HCT116 (cell line): ENCODE measurements around the gene STUM. TPM values are rescaled to one million over a fixed set of nuclear protein-coding genes. Genes with fewer than 3 reads are reported as not detected.

Source experiments
- ATAC-seq: fragments of 200-7000 bp; cut with Tn5 transposase; 2 replicates; pipeline ENCODE4 v1.9.1; 2020; ENCODE audit warnings: mild to moderate bottlenecking, moderate library complexity
- BruUV-seq: library from RNA; stranded (reverse); fragments of 400-500 nt; replicated peaks from 2 replicates; lab custom pipeline; 2021; lab: Mats Ljungman, UMichigan
- CTCF ChIA-PET: fragments of 300-600 bp; sonication (Branson Sonifier 250); formaldehyde crosslinking; loops from one replicate; lab custom pipeline; 2021; ENCODE audit warnings: antibody characterized with exemption; lab: Charles Lee
- POLR2A ChIA-PET: fragments of 300-600, 350-600 bp; sonication (Branson Sonifier 250); formaldehyde crosslinking; loops from one replicate; lab custom pipeline; 2021; ENCODE audit warnings: antibody characterized with exemption; lab: Charles Lee
- RAD21 ChIA-PET, 2 experiments: fragments of 300-600 bp; sonication (Branson Sonifier 250); formaldehyde crosslinking; loops; one replicate each; lab custom pipeline; 2023; ENCODE audit warnings: low total read pairs in 2 of 2; ENCODE audit not compliant: uncharacterized antibody in 2 of 2, unreplicated experiment in 2 of 2, low non-redundant PET in 1 of 2; lab: Charles Lee
- DNase-seq: peaks from one replicate; pipeline ENCODE4 v3.0.0-alpha.2; 2010; ENCODE audit warnings: low read depth, low spot score
- H2AFZ ChIP-seq: fragments of 200-600 bp; shearing (Covaris generic), sonication (generic); 2 replicates; pipeline ENCODE4 v1.6.1; 2017; ENCODE audit warnings: low read depth, mixed run types, mixed read lengths, antibody characterized with exemption, low read length; ENCODE audit not compliant: poor library complexity, severe bottlenecking
- H3K27ac ChIP-seq: 2 replicates; pipeline ENCODE4 v1.5.1; 2012; ENCODE audit warnings: low read depth, low read length
- H3K27me3 ChIP-seq: fragments of 200-600 bp; sonication (generic); 2 replicates; pipeline ENCODE4 v1.6.1; 2016; ENCODE audit warnings: mixed run types, low read length, mixed read lengths; ENCODE audit not compliant: insufficient read depth
- H3K36me3 ChIP-seq, 2 experiments: fragments of 200-500 bp in 1 of 2; fragments of 200-600 bp in 1 of 2; sonication (Bioruptor generic) in 1 of 2; sonication (generic) in 1 of 2; 2 replicates each; pipeline versions ENCODE4 v1.5.1 to v1.6.1; 2014 to 2016; ENCODE audit warnings: low read length in 2 of 2, inconsistent platforms in 1 of 2, mixed read lengths in 1 of 2, mixed run types in 1 of 2; ENCODE audit not compliant: insufficient read depth in 2 of 2, control insufficient read depth in 1 of 2
- H3K4me1 ChIP-seq, 2 experiments: fragments of 200-600 bp in 1 of 2; sonication (generic) in 1 of 2; 2 replicates each; pipeline versions ENCODE4 v1.5.1 to v1.6.1; 2012 to 2017; ENCODE audit warnings: low read length in 2 of 2, inconsistent platforms in 1 of 2, mild to moderate bottlenecking in 1 of 2, mixed read lengths in 1 of 2, mixed run types in 1 of 2, moderate library complexity in 1 of 2; ENCODE audit not compliant: insufficient read depth in 2 of 2, control insufficient read depth in 1 of 2
- H3K4me2 ChIP-seq: fragments of 200-600 bp; sonication (generic); 2 replicates; pipeline ENCODE4 v1.6.1; 2017; ENCODE audit warnings: mixed run types, low read length, mixed read lengths
- H3K4me3 ChIP-seq, 2 experiments: fragments of 200-600 bp in 1 of 2; sonication (generic) in 1 of 2; replicated peaks in 1 of 2; 2 replicates each; pipeline ENCODE4 v1.5.1; 2011 to 2016; ENCODE audit warnings: low read length in 2 of 2, control low read depth in 1 of 2, low read depth in 1 of 2, mild to moderate bottlenecking in 1 of 2, mixed read lengths in 1 of 2, mixed run types in 1 of 2
- H3K79me2 ChIP-seq: fragments of 200-600 bp; sonication (generic); 2 replicates; pipeline ENCODE4 v1.6.1; 2017; ENCODE audit warnings: mild to moderate bottlenecking, mixed run types, low read length, moderate library complexity, mixed read lengths; ENCODE audit not compliant: insufficient read depth
- H3K9ac ChIP-seq: fragments of 200-600 bp; sonication (generic); 2 replicates; pipeline ENCODE4 v1.6.1; 2016; ENCODE audit warnings: low read length, mixed read lengths
- H3K9me2 ChIP-seq: fragments of 200-600 bp; sonication (generic), shearing (Covaris generic); 2 replicates; pipeline ENCODE4 v1.6.1; 2017; ENCODE audit warnings: mixed run types, mild to moderate bottlenecking, moderate library complexity; ENCODE audit not compliant: insufficient read depth
- H3K9me3 ChIP-seq, 2 experiments: fragments of 200-500 bp in 1 of 2; fragments of 200-600 bp in 1 of 2; sonication (Bioruptor generic) in 1 of 2; sonication (generic) in 1 of 2; 2 replicates each; pipeline ENCODE4 v1.6.1; 2014 to 2017; ENCODE audit warnings: low read length in 2 of 2, mixed read lengths in 2 of 2, inconsistent platforms in 1 of 2, low read depth in 1 of 2, mild to moderate bottlenecking in 1 of 2, mixed run types in 1 of 2, moderate library complexity in 1 of 2; ENCODE audit not compliant: control insufficient read depth in 1 of 2, insufficient read depth in 1 of 2
- H4K20me1 ChIP-seq: fragments of 200-600 bp; sonication (generic), shearing (Covaris generic); 2 replicates; pipeline ENCODE4 v1.6.1; 2017; ENCODE audit warnings: mixed run types, mild to moderate bottlenecking, moderate library complexity; ENCODE audit not compliant: insufficient read depth
- ATF3 ChIP-seq: IDR thresholded peaks from 2 replicates; pipeline ENCODE4 v1.6.1; 2012
- CTCF ChIP-seq, 3 experiments: fragments of 200-600 bp in 1 of 3; sonication (generic) in 1 of 3; IDR thresholded peaks in 2 of 3; conservative IDR thresholded peaks in 1 of 3; 2 replicates each; pipeline ENCODE4 v1.5.1; 2012 to 2017; ENCODE audit warnings: low read depth in 2 of 3, low read length in 2 of 3, antibody characterized with exemption in 1 of 3, borderline replicate concordance in 1 of 3, control low read depth in 1 of 3, mild to moderate bottlenecking in 1 of 3, mixed read lengths in 1 of 3, mixed run types in 1 of 3, moderate library complexity in 1 of 3; ENCODE audit not compliant: insufficient read depth in 1 of 3
- ELF1 ChIP-seq: IDR thresholded peaks from 2 replicates; pipeline ENCODE4 v1.6.1; 2012; ENCODE audit warnings: low read depth, borderline replicate concordance
- JUND ChIP-seq: IDR thresholded peaks from 2 replicates; pipeline ENCODE4 v1.6.1; 2012
- MAX ChIP-seq: IDR thresholded peaks from 2 replicates; pipeline ENCODE4 v1.6.1; 2012
- RAD21 ChIP-seq: IDR thresholded peaks from 2 replicates; pipeline ENCODE4 v1.6.1; 2012; ENCODE audit warnings: low read depth, mild to moderate bottlenecking
- ZBTB33 ChIP-seq: IDR thresholded peaks from 2 replicates; pipeline ENCODE4 v1.6.1; 2011; ENCODE audit warnings: mild to moderate bottlenecking, low read length, moderate library complexity; ENCODE audit not compliant: insufficient replicate concordance; ENCODE audit errors: extremely low read depth
- ZFX ChIP-seq: fragments of 450-650 bp; IDR thresholded peaks from 2 replicates; pipeline ENCODE4 v1.6.1; 2017
- intact Hi-C: fragments of 100-400 bp; cut with micrococcal nuclease; formaldehyde crosslinking; loops from 2 replicates; pipeline ENCODE4 v1.10.0; 2022
- total RNA-seq: library from RNA; stranded (reverse); gene quantifications from one replicate; pipeline ENCODE4 v1.2.1, GENCODE V29; 2021; ENCODE audit not compliant: unreplicated experiment

STUM gene
- total RNA-seq, 1 experiment from 2014 or later = not detected

GRCh38 chr1:226519135-226519534, 29.4 kb upstream of the STUM start:
- Histone ChIP-seq H3K27ac (no peak overlapping the region), H3K79me2 (no peaks in the 10 kb centered on the region), H4K20me1 (no peaks in the 10 kb centered on the region), H3K36me3 (no peaks in the 10 kb centered on the region), H3K4me3 (no peak overlapping the region), H3K4me1 (no peaks in the 10 kb centered on the region), H3K4me2 (no peak overlapping the region), H3K9me3 (no peaks in the 10 kb centered on the region), H2AFZ (no peak overlapping the region), H3K9me2 (no peaks in the 10 kb centered on the region), H3K27me3 (peaks cover 3% of the 10 kb centered on the region; the same call in 1 of the 2 replicates), H3K9ac (no peak overlapping the region)
- CTCF ChIA-PET = no interaction called here
- POLR2A ChIA-PET = interaction anchor here (0.6 kb wide), 1 partner anchor 25 kb away, joined by 3 read pairs; no protein-coding TSS in a partner anchor
- RAD21 ChIA-PET = no interaction called here
- DNase-seq (no peak), ATAC-seq (no peak)
- TF ChIP-seq ATF3 (no peak), ZBTB33 (no peak), JUND (no peak), ELF1 (no peak), ZFX (no peak)
- no TSS peak for BruUV-seq
- intact Hi-C loops = no loop called here

- intact Hi-C loops = no loop called here
- Histone ChIP-seq H3K4me2 (no peak overlapping the region), H3K9ac (no peak overlapping the region), H2AFZ (no peak overlapping the region), H3K27ac (no peak overlapping the region), H4K20me1 (no peaks in the 10 kb centered on the region), H3K4me1 (no peaks in the 10 kb centered on the region), H3K27me3 (peaks cover 3% of the 10 kb centered on the region; the same call in 1 of the 2 replicates), H3K9me2 (no peaks in the 10 kb centered on the region), H3K79me2 (no peaks in the 10 kb centered on the region), H3K4me3 (no peak overlapping the region), H3K36me3 (no peaks in the 10 kb centered on the region), H3K9me3 (no peaks in the 10 kb centered on the region)
- DNase-seq = no peak
- ChIA-PET CTCF (no interaction called here), POLR2A (no interaction called here), RAD21 (no interaction called here)
- TF ChIP-seq MAX = no peak
- TF ChIP-seq RAD21 = peak; percentile 31
- TF ChIP-seq CTCF (IDR thresholded peaks at IDR 0.05 in 2 of 3, conservative IDR thresholded peaks at IDR 0.05 in 1 of 3; ENCODE audit: borderline replicate concordance in 1 of 3, insufficient read depth in 1 of 3, low read depth in 2 of 3, low read length in 2 of 3) = peak in 2 of 3 experiments; percentile 43 to 50; a peak in 5 of 6 replicates
- no TSS peak for BruUV-seq
- peak; percentile 94 for ATAC-seq
Measured at GRCh38 chr1:226519716-226520598, 28.6 kb upstream of the STUM start.
